HAP-1 (cell line): Measurements from ENCODE around the gene FIGNL2.

Source experiments
- DNase-seq, 2 experiments: peaks; one replicate each; pipeline ENCODE4 v3.0.0-alpha.2; 2016 to 2020; ENCODE audit warnings: low spot score in 2 of 2
- H3K27me3 ChIP-seq: fragments of 250-450 bp; sonication (Bioruptor Pico); 2 replicates; pipeline ENCODE4 v1.5.1; 2020; ENCODE audit warnings: low read depth, mild to moderate bottlenecking, moderate library complexity
- H3K36me3 ChIP-seq: fragments of 250-450 bp; sonication (Bioruptor Pico); replicated peaks from 2 replicates; pipeline ENCODE4 v1.5.1; 2020; ENCODE audit warnings: mild to moderate bottlenecking
- H3K4me1 ChIP-seq: fragments of 250-450 bp; sonication (Bioruptor Pico); 2 replicates; pipeline ENCODE4 v1.5.1; 2020; ENCODE audit warnings: mild to moderate bottlenecking
- H3K4me3 ChIP-seq: fragments of 250-450 bp; sonication (Bioruptor Pico); 2 replicates; pipeline ENCODE4 v1.5.1; 2020; ENCODE audit warnings: mild to moderate bottlenecking, moderate library complexity
- H3K9me3 ChIP-seq: fragments of 250-450 bp; sonication (Bioruptor Pico); 2 replicates; pipeline ENCODE4 v1.5.1; 2020; ENCODE audit warnings: mild to moderate bottlenecking, moderate library complexity
- in situ Hi-C: fragments of 300-500 bp; cut with MboI; formaldehyde crosslinking; loops from 3 replicates; pipeline ENCODE4 v1.14.3; 2020; ENCODE audit warnings: low sequenced_read_pairs, inconsistent platforms, mixed read lengths

The FIGNL2 gene

DNA sequence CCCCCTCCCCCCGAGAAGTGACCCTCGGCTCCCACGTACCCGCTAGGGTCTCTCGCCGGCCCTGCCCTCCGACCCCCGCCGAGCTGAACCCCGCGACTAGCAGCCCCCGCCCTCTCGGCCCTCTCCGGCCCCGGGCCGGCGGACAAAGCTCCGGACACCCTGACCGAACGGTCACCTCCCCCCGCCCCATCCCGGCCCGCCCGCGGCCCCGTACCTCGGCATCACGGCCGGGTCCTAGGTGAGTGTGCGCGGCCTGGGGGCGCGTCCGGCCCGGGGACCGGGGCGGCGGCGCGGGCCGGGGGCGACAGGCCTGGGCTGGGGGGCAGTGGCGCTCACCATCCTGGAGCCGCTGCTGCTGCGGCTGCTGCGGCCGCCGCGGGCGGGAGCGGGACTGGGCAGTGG lies at the start of gene FIGNL2:
FIGNL2 (minus strand) TSS at position 393 of the 402 bp plus-strand sequence. CDS start 26,305 bp downstream, outside the sequence.
- Histone ChIP-seq H3K36me3 (no peaks in the 10 kb centered on the region), H3K4me1 (peaks cover 6% of the 10 kb centered on the region), H3K9me3 (no peaks in the 10 kb centered on the region), H3K4me3 (peak within 1 kb of the TSS; percentile 59), H3K27me3 (no peaks in the 10 kb centered on the region)
- in situ Hi-C loops: no loop called here
- DNase-seq: no peak

DNA sequence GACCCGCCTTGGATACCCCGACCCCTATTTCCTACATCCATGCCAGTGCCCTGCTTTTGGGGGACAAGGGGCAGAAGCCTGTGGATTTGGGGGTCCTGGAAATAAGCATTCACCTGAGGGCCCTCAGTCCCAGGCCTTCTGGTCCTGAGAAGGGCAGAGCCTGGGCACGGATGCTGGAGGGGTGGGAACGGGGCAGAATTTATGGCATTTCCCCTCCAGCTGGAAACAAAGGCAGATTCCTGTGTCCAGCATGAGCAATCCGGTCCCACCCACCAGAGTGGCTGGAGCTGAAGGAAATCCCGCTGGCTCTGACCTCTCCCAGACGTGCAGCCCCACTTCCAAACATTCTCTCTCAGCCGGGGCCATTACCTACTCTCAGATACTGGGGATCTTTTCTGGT lies 48.7 kb upstream of the FIGNL2 start:
- DNase-seq: no peak
- Histone ChIP-seq H3K9me3 (no peaks in the 10 kb centered on the region), H3K4me3 (no peak overlapping the region), H3K4me1 (peaks cover 6% of the 10 kb centered on the region), H3K27me3 (no peaks in the 10 kb centered on the region), H3K36me3 (no peaks in the 10 kb centered on the region)
- in situ Hi-C loops: no loop called here

DNA sequence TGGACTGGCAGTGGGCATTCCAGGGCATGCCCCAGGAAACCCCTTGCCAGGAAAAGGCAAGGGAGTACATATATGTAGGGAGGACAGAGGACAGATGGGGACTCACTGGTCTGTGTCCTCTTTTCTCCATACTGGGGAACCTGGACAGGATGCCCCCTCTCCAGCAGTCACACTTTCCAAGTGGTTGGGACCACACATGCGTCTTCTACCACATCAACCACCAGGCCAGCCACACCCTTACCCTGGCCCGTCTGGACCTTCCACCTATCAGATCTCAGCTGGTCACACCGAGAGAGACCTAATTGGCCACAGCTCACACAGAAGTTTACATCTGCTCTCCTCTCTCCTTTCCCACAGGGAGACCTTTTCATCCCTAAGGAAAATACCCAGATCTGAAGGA lies 47.7 kb upstream of the FIGNL2 start:
- in situ Hi-C loops: no loop called here
- Histone ChIP-seq H3K4me1 (peaks cover 6% of the 10 kb centered on the region), H3K36me3 (no peaks in the 10 kb centered on the region), H3K4me3 (no peak overlapping the region), H3K9me3 (no peaks in the 10 kb centered on the region), H3K27me3 (no peaks in the 10 kb centered on the region)
- DNase-seq: no peak

GRCh38 chr12:51895378-51896135 lies 47.0 kb upstream of the FIGNL2 start:
- Histone ChIP-seq H3K4me3 (no peak overlapping the region), H3K9me3 (no peaks in the 10 kb centered on the region), H3K27me3 (no peaks in the 10 kb centered on the region), H3K4me1 (peaks cover 6% of the 10 kb centered on the region), H3K36me3 (no peaks in the 10 kb centered on the region)
- no peak for DNase-seq
- in situ Hi-C loops: no loop called here

DNA sequence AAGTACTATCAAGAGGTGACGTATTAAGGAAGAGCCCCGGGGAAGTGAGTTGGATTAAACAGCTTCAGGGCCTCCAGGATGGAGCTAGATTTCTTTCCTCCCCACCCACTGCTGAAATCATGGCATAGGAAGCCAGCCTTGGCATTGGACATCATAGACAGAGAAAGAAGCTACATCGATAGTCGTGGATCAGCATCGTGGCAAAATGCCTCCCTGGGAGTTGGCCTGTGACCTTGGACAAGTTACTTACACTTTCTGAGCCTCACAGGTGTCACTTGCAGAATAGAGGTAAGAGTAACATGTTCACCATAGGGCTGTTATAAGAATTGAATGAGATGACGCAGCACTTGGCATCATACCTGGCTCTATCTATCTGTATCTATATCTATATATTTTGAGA lies 45.3 kb upstream of the FIGNL2 start:
- in situ Hi-C loops: no loop called here
- Histone ChIP-seq H3K4me3 (no peak overlapping the region), H3K4me1 (peaks cover 6% of the 10 kb centered on the region), H3K36me3 (no peaks in the 10 kb centered on the region), H3K27me3 (no peaks in the 10 kb centered on the region), H3K9me3 (no peaks in the 10 kb centered on the region)
- no peak for DNase-seq

GRCh38 chr12:51891843-51892242 lies 43.3 kb upstream of the FIGNL2 start:
- H3K4me3 ChIP-seq: no peak overlapping the region
- H3K9me3 ChIP-seq: no peaks in the 10 kb centered on the region
- H3K36me3 ChIP-seq: no peaks in the 10 kb centered on the region
- H3K4me1 ChIP-seq: peaks cover 6% of the 10 kb centered on the region
- in situ Hi-C loops: no loop called here
- DNase-seq: no peak
- no peaks in the 10 kb centered on the region for H3K27me3 ChIP-seq

DNA sequence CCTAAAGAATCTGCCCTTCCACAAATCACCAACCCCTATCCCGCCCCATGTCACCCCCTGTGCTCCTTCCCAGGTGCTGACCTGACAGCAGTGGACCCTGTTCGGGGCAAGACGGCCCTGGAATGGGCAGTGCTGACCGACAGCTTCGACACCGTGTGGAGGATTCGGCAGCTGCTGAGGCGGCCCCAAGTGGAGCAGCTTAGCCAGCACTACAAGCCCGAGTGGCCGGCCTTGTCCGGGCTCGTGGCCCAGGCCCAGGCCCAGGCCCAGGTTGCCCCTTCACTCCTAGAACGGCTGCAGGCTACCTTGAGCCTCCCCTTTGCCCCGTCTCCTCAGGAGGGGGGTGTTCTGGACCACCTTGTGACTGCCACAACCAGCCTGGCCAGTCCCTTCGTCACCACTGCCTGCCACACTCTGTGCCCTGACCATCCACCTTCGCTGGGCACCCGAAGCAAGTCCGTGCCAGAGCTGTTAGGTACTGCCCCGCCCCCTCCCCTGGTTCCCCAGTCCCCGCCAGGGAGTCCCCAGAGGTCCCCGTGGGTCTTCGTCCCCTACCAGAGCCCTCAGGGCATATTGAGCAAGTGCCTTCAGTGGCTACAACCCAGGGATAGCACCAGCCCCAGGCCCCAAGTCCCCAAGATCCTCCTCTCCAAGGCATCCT lies 42.1 kb upstream of the FIGNL2 start:
- H3K4me3 ChIP-seq: no peak overlapping the region
- no peak for DNase-seq
- H3K27me3 ChIP-seq: no peaks in the 10 kb centered on the region
- H3K36me3 ChIP-seq: no peaks in the 10 kb centered on the region
- no peaks in the 10 kb centered on the region for H3K9me3 ChIP-seq
- H3K4me1 ChIP-seq: peaks cover 6% of the 10 kb centered on the region
- in situ Hi-C loops: no loop called here

DNA sequence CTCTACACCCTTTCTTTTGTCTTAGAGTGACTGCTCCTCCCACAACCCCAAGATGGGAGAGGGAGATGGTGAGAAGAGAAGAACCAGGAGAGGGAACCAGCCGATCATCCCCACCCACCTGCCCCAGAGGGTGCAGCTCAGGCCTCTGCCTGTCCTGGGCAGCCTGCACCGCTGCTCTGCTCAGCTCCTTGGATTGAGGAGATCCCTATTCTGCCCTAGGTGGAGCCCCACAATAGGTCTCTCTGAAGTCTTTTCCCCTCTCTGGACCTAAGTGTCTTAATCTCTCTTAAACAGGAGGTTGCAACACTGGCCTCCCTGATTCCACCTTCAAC lies 41.6 kb upstream of the FIGNL2 start:
- Histone ChIP-seq H3K9me3 (peaks cover 4% of the 10 kb centered on the region), H3K27me3 (no peaks in the 10 kb centered on the region), H3K4me1 (peaks cover under 1% of the 10 kb centered on the region), H3K36me3 (no peaks in the 10 kb centered on the region), H3K4me3 (no peak overlapping the region)
- DNase-seq: no peak
- in situ Hi-C loops: no loop called here

- H3K27me3 ChIP-seq: no peaks in the 10 kb centered on the region
- H3K4me3 ChIP-seq: no peak overlapping the region
- no peaks in the 10 kb centered on the region for H3K36me3 ChIP-seq
- DNase-seq: no peak
- no peaks in the 10 kb centered on the region for H3K4me1 ChIP-seq
- in situ Hi-C loops: no loop called here
- peaks cover 5% of the 10 kb centered on the region for H3K9me3 ChIP-seq
Observed at GRCh38 chr12:51889216-51890132, 41.0 kb upstream of the FIGNL2 start.

- no peak overlapping the region for H3K4me3 ChIP-seq
- H3K27me3 ChIP-seq: no peaks in the 10 kb centered on the region
- peaks cover 5% of the 10 kb centered on the region for H3K9me3 ChIP-seq
- no peaks in the 10 kb centered on the region for H3K4me1 ChIP-seq
- no peaks in the 10 kb centered on the region for H3K36me3 ChIP-seq
- in situ Hi-C loops: no loop called here
- no peak for DNase-seq
Observed at GRCh38 chr12:51888316-51889215, 40.0 kb upstream of the FIGNL2 start.

DNA sequence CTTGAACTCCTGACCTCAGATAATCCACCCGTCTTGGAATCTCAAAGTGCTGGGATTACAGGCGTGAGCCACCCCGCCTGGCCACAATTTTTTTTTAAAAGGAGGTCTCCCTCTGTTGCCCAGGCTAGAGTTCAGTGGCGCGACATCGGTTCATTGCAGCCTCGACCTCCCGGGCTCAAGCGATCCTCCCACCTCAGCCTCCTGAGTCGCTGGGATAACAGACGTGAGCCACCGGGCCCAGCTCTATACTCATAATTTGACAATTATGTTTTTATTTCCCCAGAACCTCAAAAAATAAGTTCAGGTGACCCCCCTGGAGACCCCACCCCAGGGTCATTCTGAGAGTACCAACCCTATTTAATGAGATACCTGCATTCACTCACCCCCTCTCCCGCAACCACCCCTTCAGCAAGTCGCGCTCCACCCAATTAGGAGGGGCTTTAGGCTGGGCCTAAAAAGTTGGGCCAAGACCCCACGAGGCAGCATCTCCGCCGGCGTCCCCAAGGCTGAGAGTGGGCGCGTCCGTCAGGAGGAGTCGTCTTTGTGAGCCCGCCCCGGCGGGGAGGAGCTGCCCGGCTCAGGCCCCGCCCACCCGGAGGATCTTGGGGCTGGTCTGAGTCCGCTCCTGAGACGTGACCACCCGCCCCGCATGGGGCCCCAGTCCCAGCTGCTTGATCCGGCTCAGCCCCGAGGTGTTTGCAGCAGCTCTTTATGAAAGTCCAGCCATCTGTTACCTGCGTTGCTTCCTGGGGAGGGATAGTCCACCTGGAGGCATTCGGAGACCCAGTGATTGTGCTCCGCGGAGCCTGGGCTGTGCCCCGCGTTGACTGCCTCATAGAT lies 39.2 kb upstream of the FIGNL2 start, which contains the start of gene ANKRD33:
ANKRD33 (plus strand) TSS at position 628 of the 840 bp plus-strand sequence; CDS start at position 712, 84 bp downstream.
- no peaks in the 10 kb centered on the region for H3K4me1 ChIP-seq
- in situ Hi-C loops: no loop called here
- DNase-seq: peak in 1 of 2 experiments; percentile 39
- no peak within 1 kb of the TSS for H3K4me3 ChIP-seq
- H3K27me3 ChIP-seq: peaks cover 2% of the 10 kb centered on the region; the same call in 1 of the 2 replicates
- peaks cover 5% of the 10 kb centered on the region for H3K9me3 ChIP-seq
- no peaks in the 10 kb centered on the region for H3K36me3 ChIP-seq

GRCh38 chr12:51886021-51886710 lies 37.6 kb upstream of the FIGNL2 start:
- no peak for DNase-seq
- Histone ChIP-seq H3K27me3 (peaks cover 2% of the 10 kb centered on the region; the same call in 1 of the 2 replicates), H3K4me1 (no peaks in the 10 kb centered on the region), H3K36me3 (no peaks in the 10 kb centered on the region), H3K9me3 (peaks cover 5% of the 10 kb centered on the region), H3K4me3 (no peak overlapping the region)
- in situ Hi-C loops: no loop called here
